H1 (cell line): Measurements from ENCODE around the gene PRXL2B.

Experiments
- CHD2 ChIP-seq: IDR thresholded peaks from 2 replicates; pipeline ENCODE4 v1.6.1; 2012; ENCODE audit warnings: low read length, improper control_type of control experiment
- CTCF ChIP-seq, 3 experiments: IDR thresholded peaks; 1 replicate in 2 of 3; 2 replicates in 1 of 3; pipeline versions ENCODE4 v1.5.1 to v1.6.1; 2011; ENCODE audit warnings: low read length in 3 of 3, mild to moderate bottlenecking in 3 of 3, inconsistent platforms in 2 of 3, low read depth in 1 of 3, moderate library complexity in 1 of 3; ENCODE audit not compliant: insufficient read depth in 1 of 3; ENCODE audit errors: control extremely low read depth in 1 of 3
- EP300 ChIP-seq, 2 experiments: IDR thresholded peaks; 1 replicate in 1 of 2; 2 replicates in 1 of 2; pipeline ENCODE4 v1.6.1; 2011 to 2012; ENCODE audit warnings: low read depth in 2 of 2, low read length in 2 of 2, mild to moderate bottlenecking in 2 of 2, borderline replicate concordance in 1 of 2, inconsistent platforms in 1 of 2, moderate library complexity in 1 of 2
- PHF8 ChIP-seq: fragments of 200-600 bp; sonication (generic); conservative IDR thresholded peaks from 2 replicates; pipeline ENCODE4 v1.7.1; 2012; ENCODE audit warnings: low read depth, mild to moderate bottlenecking, inconsistent platforms, low read length, moderate library complexity
- RFX5 ChIP-seq: IDR thresholded peaks from 2 replicates; pipeline ENCODE4 v1.6.1; 2011; ENCODE audit warnings: low read depth, low read length, improper control_type of control experiment, borderline replicate concordance
- SIN3A ChIP-seq, 2 experiments: IDR thresholded peaks in 1 of 2; conservative IDR thresholded peaks in 1 of 2; 2 replicates each; pipeline ENCODE4 v1.6.1; 2011 to 2012; ENCODE audit warnings: low read length in 2 of 2, improper control_type of control experiment in 1 of 2, low read depth in 1 of 2, mild to moderate bottlenecking in 1 of 2

- no peak for TF ChIP-seq CHD2
- TF ChIP-seq EP300 (IDR thresholded peaks at IDR 0.05; ENCODE audit: borderline replicate concordance in 1 of 2, low read depth in 2 of 2, low read length in 2 of 2): no peak
- TF ChIP-seq RFX5: no peak
- TF ChIP-seq PHF8: no peak
- no peak for TF ChIP-seq SIN3A (conservative IDR thresholded peaks at IDR 0.05 in 1 of 2, IDR thresholded peaks at IDR 0.05 in 1 of 2; ENCODE audit: low read depth in 1 of 2, low read length in 2 of 2)
- TF ChIP-seq CTCF (IDR thresholded peaks at IDR 0.05; ENCODE audit: control extremely low read depth in 1 of 3, insufficient read depth in 1 of 3, low read depth in 1 of 3, low read length in 3 of 3): no peak
Observed at GRCh38 chr1:2604844-2605508, 18.4 kb downstream of the PRXL2B start.
